Measurements from ENCODE around the gene BSCL2. TPM values are rescaled to one million over a fixed set of nuclear protein-coding genes. Genes with fewer than 3 reads are reported as not detected.

BSCL2 gene
- total and polyA plus RNA-seq, 2 of the 13 experiments (the other 11 are each of a cell fraction or from before 2014, with no cell fraction given), result 19.5 to 21.1 TPM

- no peak for TF ChIP-seq ZFP91 (CRISPR knock-in tag; IDR thresholded peaks at IDR 0.05; ENCODE audit: borderline replicate concordance)
- TF ChIP-seq ZBTB44 (CRISPR knock-in tag; IDR thresholded peaks at IDR 0.05), result no peak
- no peak for TF ChIP-seq HNRNPLL (IDR thresholded peaks at IDR 0.05; ENCODE audit: low read depth, low read length, poor library complexity, severe bottlenecking)
- no peak for TF ChIP-seq YEATS2 (CRISPR knock-in tag; IDR thresholded peaks at IDR 0.05; ENCODE audit: borderline replicate concordance)
- no peak for TF ChIP-seq ATF6 (CRISPR knock-in tag; conservative IDR thresholded peaks at IDR 0.05)
- TF ChIP-seq ZNF264 (CRISPR knock-in tag; IDR thresholded peaks at IDR 0.05), result no peak
- TF ChIP-seq HINFP (CRISPR knock-in tag; IDR thresholded peaks at IDR 0.05; ENCODE audit: low read depth), result no peak
- no peak for TF ChIP-seq ZNF713 (CRISPR knock-in tag; IDR thresholded peaks at IDR 0.05)
- no peak for TF ChIP-seq FOXC1 (CRISPR knock-in tag; IDR thresholded peaks at IDR 0.05; ENCODE audit: borderline replicate concordance)
- no peak for TF ChIP-seq GFI1 (CRISPR knock-in tag; IDR thresholded peaks at IDR 0.05; ENCODE audit: borderline replicate concordance)
- no peak for TF ChIP-seq ZEB1 (IDR thresholded peaks at IDR 0.05; ENCODE audit: insufficient replicate concordance, low read depth)
- TF ChIP-seq REXO4 (CRISPR knock-in tag; IDR thresholded peaks at IDR 0.05; ENCODE audit: borderline replicate concordance), result no peak
- TF ChIP-seq ZFY (CRISPR knock-in tag; IDR thresholded peaks at IDR 0.05), result no peak
- TF ChIP-seq ZNF354B (CRISPR knock-in tag; IDR thresholded peaks at IDR 0.05), result no peak
- no peak for TF ChIP-seq THAP8 (CRISPR knock-in tag; IDR thresholded peaks at IDR 0.05; ENCODE audit: borderline replicate concordance)
- peaks cover 8 to 31% of the 10 kb centered on the region in 2 experiments; a peak in 4 of 5 replicates for H3K36me3 ChIP-seq (replicated peaks in 1 of 2; ENCODE audit: control insufficient read depth in 1 of 2, insufficient read depth in 2 of 2, low read length in 2 of 2)
- no peaks in the 10 kb centered on the region for H3K27me3 ChIP-seq (ENCODE audit: control insufficient read depth in 1 of 2, insufficient read depth in 2 of 2, low read length in 2 of 2)
- H4K20me1 ChIP-seq (ENCODE audit: insufficient read depth, low read length), result no peaks in the 10 kb centered on the region
- CTCF ChIA-PET (ENCODE audit: low intra/inter-chr PET ratio, low total read pairs), result no interaction called here
- ATAC-seq, result no peak
- intact Hi-C loops (cut with micrococcal nuclease; ENCODE audit: unreplicated experiment) (no loop called here), in situ Hi-C loops (cut with HindIII; ENCODE audit: extremely low pct_ligation_motif_present, low pct_unique_long_range_greater_than_20kb) (no loop called here)
- no TSS peak for BruUV-seq (replicated peaks)
- H3K79me2 ChIP-seq (ENCODE audit: insufficient read depth, low read length), result peaks cover 3% of the 10 kb centered on the region
- H3K27ac ChIP-seq (ENCODE audit: extremely low read length, insufficient read depth, low read length), result no peak overlapping the region
- no peaks in the 10 kb centered on the region for H3K9me3 ChIP-seq (ENCODE audit: low read length)
- POLR2A ChIA-PET, result interaction anchor here (1.6 kb wide), 1 partner anchor 16 kb away, joined by 6 read pairs; the partner anchor contains the start of gene ZBTB3
- H3K4me2 ChIP-seq (ENCODE audit: low read depth, low read length), result no peak overlapping the region
- FAIRE-seq, result no peak
- no peak for DNase-seq (ENCODE audit: low spot score)
- H3K9ac ChIP-seq (ENCODE audit: insufficient read depth, low read depth, low read length), result no peak overlapping the region
- no peak overlapping the region for H3K4me3 ChIP-seq (replicated peaks in 1 of 3; ENCODE audit: insufficient read depth in 1 of 3, low read depth in 2 of 3, low read length in 3 of 3)
- H2AFZ ChIP-seq (ENCODE audit: low read length), result no peak overlapping the region
- no peaks in the 10 kb centered on the region for H3K4me1 ChIP-seq (ENCODE audit: insufficient read depth, low read length)
These were observed 30.0 kb upstream of the BSCL2 start for GRCh38 chr11:62737196-62737595.

All from HepG2 (cell line).